CD14-positive monocyte (primary cell): ENCODE data around the gene TMEM201. TPM values are rescaled to one million over a fixed set of nuclear protein-coding genes. Genes with fewer than 3 reads are reported as not detected.

Source experiments
- DNase-seq, 3 donors: peaks; one replicate each; pipeline ENCODE4 v3.0.0-alpha.2; 2011 to 2022
- H2AFZ ChIP-seq: 2 replicates; pipeline ENCODE4 v1.6.0; 2012; ENCODE audit warnings: mild to moderate bottlenecking, low read depth, low read length, inconsistent platforms; ENCODE audit not compliant: insufficient read depth, poor library complexity, severe bottlenecking
- H3K27ac ChIP-seq, 2 donors: 1 replicate in 1 of 2; 2 replicates in 1 of 2; pipeline ENCODE4 v1.5.1; 2012 to 2013; ENCODE audit warnings: low read length in 2 of 2, control low read depth in 1 of 2, inconsistent platforms in 1 of 2, low read depth in 1 of 2, mild to moderate bottlenecking in 1 of 2
- H3K27me3 ChIP-seq, 2 donors: one replicate each; pipeline versions ENCODE4 v1.6.0 to v1.6.1; 2011 to 2013; ENCODE audit warnings: low read length in 2 of 2; ENCODE audit not compliant: control insufficient read depth in 2 of 2, insufficient read depth in 2 of 2
- H3K36me3 ChIP-seq, 2 donors: replicated peaks in 1 of 2; 1 replicate in 1 of 2; 2 replicates in 1 of 2; pipeline versions ENCODE4 v1.5.1 to v1.6.1; 2012 to 2013; ENCODE audit warnings: low read length in 2 of 2, control low read depth in 1 of 2, inconsistent platforms in 1 of 2, mild to moderate bottlenecking in 1 of 2; ENCODE audit not compliant: insufficient read depth in 2 of 2, control insufficient read depth in 1 of 2
- H3K4me1 ChIP-seq, 2 donors: 1 replicate in 1 of 2; 2 replicates in 1 of 2; pipeline versions ENCODE4 v1.5.1 to v1.6.1; 2012 to 2013; ENCODE audit warnings: low read length in 2 of 2, control low read depth in 1 of 2, inconsistent platforms in 1 of 2, mild to moderate bottlenecking in 1 of 2, moderate library complexity in 1 of 2; ENCODE audit not compliant: insufficient read depth in 2 of 2, control insufficient read depth in 1 of 2
- H3K4me2 ChIP-seq: replicated peaks from 2 replicates; pipeline ENCODE3; 2012; ENCODE audit warnings: low read length, moderate library complexity, mild to moderate bottlenecking; ENCODE audit not compliant: poor library complexity, severe bottlenecking; ENCODE audit errors: extremely low read depth
- H3K4me3 ChIP-seq, 3 experiments: fragments of 200-600 bp in 1 of 3; sonication (generic) in 1 of 3; replicated peaks in 1 of 3; 1 replicate in 2 of 3; 2 replicates in 1 of 3; pipeline ENCODE4 v1.5.1; 2011 to 2013; ENCODE audit warnings: low read length in 3 of 3, mild to moderate bottlenecking in 3 of 3, control low read depth in 2 of 3, low read depth in 2 of 3, inconsistent platforms in 1 of 3, moderate library complexity in 1 of 3
- H3K79me2 ChIP-seq: 2 replicates; pipeline ENCODE4 v1.6.0; 2012; ENCODE audit warnings: mild to moderate bottlenecking, control low read depth, inconsistent platforms, low read length, moderate library complexity; ENCODE audit not compliant: insufficient read depth
- H3K9ac ChIP-seq: 2 replicates; pipeline ENCODE4 v1.6.0; 2017; ENCODE audit warnings: low read length, mild to moderate bottlenecking; ENCODE audit not compliant: insufficient read depth, poor library complexity, severe bottlenecking
- H3K9me3 ChIP-seq, 2 donors: replicated peaks in 1 of 2; 1 replicate in 1 of 2; 2 replicates in 1 of 2; pipeline versions ENCODE4 v1.5.1 to v1.6.1; 2012 to 2013; ENCODE audit warnings: low read length in 2 of 2, control low read depth in 1 of 2; ENCODE audit not compliant: control insufficient read depth in 1 of 2, insufficient read depth in 1 of 2
- H4K20me1 ChIP-seq: 2 replicates; pipeline ENCODE4 v1.6.0; 2012; ENCODE audit warnings: mild to moderate bottlenecking, low read length, control low read depth, moderate library complexity; ENCODE audit not compliant: insufficient read depth
- H3K27ac Mint-ChIP-seq, 7 donors: one replicate each; pipeline ENCODE4 v1.8.0; 2020; ENCODE audit warnings: mild to moderate bottlenecking in 7 of 7, mixed read lengths in 7 of 7, moderate library complexity in 6 of 7, inconsistent platforms in 2 of 7
- H3K27me3 Mint-ChIP-seq, 3 donors: one replicate each; pipeline ENCODE4 v1.8.0; 2021 to 2022; ENCODE audit warnings: low read depth in 3 of 3, mild to moderate bottlenecking in 3 of 3, mixed read lengths in 3 of 3, moderate library complexity in 3 of 3, inconsistent platforms in 1 of 3
- H3K36me3 Mint-ChIP-seq, 2 donors: one replicate each; pipeline ENCODE4 v1.8.0; 2020; ENCODE audit warnings: mixed read lengths in 2 of 2, inconsistent platforms in 1 of 2, mild to moderate bottlenecking in 1 of 2
- H3K4me1 Mint-ChIP-seq: one replicate; pipeline ENCODE4 v1.8.0; 2020; ENCODE audit warnings: mild to moderate bottlenecking, mixed read lengths
- H3K4me3 Mint-ChIP-seq, 2 donors: one replicate each; pipeline ENCODE4 v1.8.0; 2020; ENCODE audit warnings: mild to moderate bottlenecking in 2 of 2, mixed read lengths in 2 of 2, moderate library complexity in 1 of 2
- H3K9me3 Mint-ChIP-seq, 7 donors: one replicate each; pipeline ENCODE4 v1.8.0; 2020 to 2022; ENCODE audit warnings: mixed read lengths in 7 of 7, mild to moderate bottlenecking in 6 of 7, moderate library complexity in 6 of 7, inconsistent platforms in 2 of 7
- WGBS: methylation state at CpG from one replicate; pipeline ENCODE4 v1.1.5; 2013; ENCODE audit warnings: missing lambda C conversion rate; ENCODE audit not compliant: insufficient coverage; 5-methylcytosine and 5-hydroxymethylcytosine counted together
- intact Hi-C, 2 donors: fragments of 100-400 bp; cut with micrococcal nuclease; formaldehyde crosslinking; loops; one replicate each; pipeline versions ENCODE4 v1.15.0 to v1.15.1; 2023
- polyA plus RNA-seq, 3 donors: library from polyadenylated mRNA; depleted of rRNA in 1 of 3; unstranded in 2 of 3; stranded (reverse) in 1 of 3; fragments of 300-500 nt in 2 of 3; fragments of >200 nt in 1 of 3; fragmentation: Illumina TruSeq in 2 of 3; gene quantifications; 1 replicate in 2 of 3; 2 replicates in 1 of 3; pipeline ENCODE4 v1.2.3, GENCODE V29; 2012 to 2021
- TF ChIP-seq, protein P1 (sequence below): fragments of 200-600 bp; IDR thresholded peaks from one replicate; pipeline ENCODE4 v1.8.0; 2022; ENCODE audit warnings: antibody characterized with exemption, mild to moderate bottlenecking

The TMEM201 gene
- polyA plus RNA-seq, 3 donors = 0.37 to 3.7 (median 0.37) TPM

GRCh38 chr1:9613625-9614299 is 25.1 kb downstream of the TMEM201 start:
- 95% methylated on average over 14 of the region's 17 CpGs for WGBS
- H4K20me1 ChIP-seq = no peaks in the 10 kb centered on the region
- no peaks in the 10 kb centered on the region for H3K4me1 ChIP-seq
- Mint-ChIP-seq H3K27me3 (peaks cover 2 to 6% (median 4%) of the 10 kb centered on the region in 3 donors), H3K4me3 (no peak overlapping the region), H3K36me3 (peaks cover 16 to 42% of the 10 kb centered on the region in 2 donors), H3K27ac (peak overlapping the region in 2 of 7 donors; percentile 19 to 35), H3K9me3 (no peaks in the 10 kb centered on the region), H3K4me1 (peaks cover 2% of the 10 kb centered on the region)
- H3K4me3 ChIP-seq = no peak overlapping the region
- intact Hi-C loops = no loop called here
- DNase-seq = no peak
- H3K79me2 ChIP-seq = no peaks in the 10 kb centered on the region
- no peak overlapping the region for H3K27ac ChIP-seq
- H3K9me3 ChIP-seq = no peaks in the 10 kb centered on the region
- no peak overlapping the region for H2AFZ ChIP-seq
- TF ChIP-seq, protein P1, sequence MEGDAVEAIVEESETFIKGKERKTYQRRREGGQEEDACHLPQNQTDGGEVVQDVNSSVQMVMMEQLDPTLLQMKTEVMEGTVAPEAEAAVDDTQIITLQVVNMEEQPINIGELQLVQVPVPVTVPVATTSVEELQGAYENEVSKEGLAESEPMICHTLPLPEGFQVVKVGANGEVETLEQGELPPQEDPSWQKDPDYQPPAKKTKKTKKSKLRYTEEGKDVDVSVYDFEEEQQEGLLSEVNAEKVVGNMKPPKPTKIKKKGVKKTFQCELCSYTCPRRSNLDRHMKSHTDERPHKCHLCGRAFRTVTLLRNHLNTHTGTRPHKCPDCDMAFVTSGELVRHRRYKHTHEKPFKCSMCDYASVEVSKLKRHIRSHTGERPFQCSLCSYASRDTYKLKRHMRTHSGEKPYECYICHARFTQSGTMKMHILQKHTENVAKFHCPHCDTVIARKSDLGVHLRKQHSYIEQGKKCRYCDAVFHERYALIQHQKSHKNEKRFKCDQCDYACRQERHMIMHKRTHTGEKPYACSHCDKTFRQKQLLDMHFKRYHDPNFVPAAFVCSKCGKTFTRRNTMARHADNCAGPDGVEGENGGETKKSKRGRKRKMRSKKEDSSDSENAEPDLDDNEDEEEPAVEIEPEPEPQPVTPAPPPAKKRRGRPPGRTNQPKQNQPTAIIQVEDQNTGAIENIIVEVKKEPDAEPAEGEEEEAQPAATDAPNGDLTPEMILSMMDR = no peak
- no peaks in the 10 kb centered on the region for H3K27me3 ChIP-seq
- H3K36me3 ChIP-seq = peaks cover 10 to 28% of the 10 kb centered on the region in 2 donors
- no peak overlapping the region for H3K4me2 ChIP-seq
- no peak overlapping the region for H3K9ac ChIP-seq

DNA sequence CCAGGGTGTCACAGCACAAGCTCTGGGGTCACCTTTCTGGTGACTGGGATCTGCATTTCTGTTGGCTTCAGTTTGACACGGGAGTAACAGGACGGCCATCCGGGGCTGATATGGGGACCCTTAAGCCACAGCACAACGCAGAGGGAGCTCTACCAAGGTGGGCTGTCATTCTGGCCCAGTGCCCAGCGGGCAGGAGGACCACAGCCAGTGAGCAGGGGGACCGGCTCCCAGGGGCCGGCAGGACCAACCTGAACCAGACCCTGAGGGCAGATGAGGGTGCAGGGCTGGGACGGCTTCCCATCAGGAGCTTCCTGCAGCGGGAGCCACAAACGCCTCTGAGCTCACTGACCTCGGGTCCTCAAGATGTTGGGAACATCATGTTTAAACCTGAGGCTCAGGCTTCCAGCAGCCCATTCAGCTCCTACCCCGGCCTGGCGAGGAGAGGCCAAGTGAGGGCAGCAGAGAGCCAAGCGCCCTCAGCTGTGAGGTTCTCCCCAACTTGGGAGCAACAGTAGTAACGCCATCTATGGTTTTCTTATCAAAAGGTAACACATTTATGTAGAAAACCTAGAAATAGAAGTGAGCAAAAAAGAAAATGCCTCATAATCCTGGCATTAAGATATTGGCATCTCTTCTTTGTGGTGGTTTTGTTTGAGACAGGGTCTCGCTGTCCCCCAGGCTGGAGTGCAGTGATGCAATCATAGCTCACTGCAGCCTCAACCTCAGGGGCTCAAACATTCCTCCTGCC is 26.8 kb downstream of the TMEM201 start:
- peaks cover 8 to 26% of the 10 kb centered on the region in 2 donors for H3K36me3 Mint-ChIP-seq

More for the DNA sequence above, 26.8 kb downstream of the TMEM201 start:
- H3K4me3 Mint-ChIP-seq = peak overlapping the region in 1 of 2 donors; percentile 41
- Histone ChIP-seq H2AFZ (no peak overlapping the region), H3K4me2 (no peak overlapping the region), H3K27me3 (no peaks in the 10 kb centered on the region), H3K4me1 (no peaks in the 10 kb centered on the region), H3K79me2 (no peaks in the 10 kb centered on the region), H3K36me3 (peaks cover 6 to 15% of the 10 kb centered on the region in 2 donors), H3K4me3 (no peak overlapping the region), H3K9me3 (no peaks in the 10 kb centered on the region), H4K20me1 (no peaks in the 10 kb centered on the region), H3K27ac (no peak overlapping the region), H3K9ac (no peak overlapping the region)
- intact Hi-C loops = no loop called here
- 55% methylated on average over 13 of the region's 16 CpGs for WGBS
- DNase-seq = peak in 2 of 3 donors; percentile 38 to 41
- TF ChIP-seq, protein P1 = peak; percentile 85
- no peak overlapping the region for H3K27ac Mint-ChIP-seq
- peaks cover 2% of the 10 kb centered on the region for H3K4me1 Mint-ChIP-seq
- no peaks in the 10 kb centered on the region for H3K9me3 Mint-ChIP-seq
- peaks cover 6 to 15% (median 11%) of the 10 kb centered on the region in 3 donors for H3K27me3 Mint-ChIP-seq
